ENCODE results near the gene DNAJB6.

The DNAJB6 gene

GRCh38 chr7:157336383-157337315 is at the start of gene DNAJB6:
TSS of gene DNAJB6 (plus strand) at chr7:157337004. CDS start at chr7:157358573, 21,569 bp downstream.
- peak; percentile 91 for DNase-seq

GRCh38 chr7:157291404-157292080 is 45.3 kb upstream of the DNAJB6 start:
- DNase-seq: no peak

- no peak for DNase-seq
These were observed 44.5 kb upstream of the DNAJB6 start for GRCh38 chr7:157292258-157292657.

DNA sequence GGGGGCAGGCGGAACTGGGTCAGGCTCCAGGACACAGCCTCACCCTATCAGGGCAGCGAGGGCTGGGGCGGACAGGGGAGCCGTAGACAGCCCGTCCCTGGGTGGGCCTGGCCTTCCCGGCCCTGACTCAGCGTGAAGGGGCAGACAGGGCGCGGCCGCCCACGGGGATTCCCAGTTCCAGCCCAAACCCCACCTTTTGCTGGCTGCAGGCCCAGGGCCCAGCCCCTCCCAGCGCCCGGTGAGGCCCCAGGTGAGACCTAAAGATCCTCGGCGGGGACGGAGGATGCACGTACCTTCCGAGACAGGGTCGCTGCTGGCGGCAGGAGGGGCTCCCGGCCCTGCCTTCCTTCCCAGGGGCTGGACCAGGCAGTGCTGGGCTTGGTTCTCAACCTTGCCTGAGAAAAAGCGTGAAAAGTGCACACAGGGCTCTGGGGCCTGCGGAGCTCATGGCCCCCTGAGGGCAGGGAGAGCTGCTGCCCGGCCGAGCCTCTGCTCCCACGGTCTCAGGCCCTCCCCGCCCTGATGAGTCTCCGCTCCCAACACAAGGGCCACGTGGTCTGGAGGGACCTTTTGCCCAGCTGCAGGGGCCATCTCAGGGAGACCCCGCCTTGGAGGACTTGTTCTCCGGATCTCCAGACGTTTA is 43.9 kb upstream of the DNAJB6 start:
- no peak for DNase-seq

DNA sequence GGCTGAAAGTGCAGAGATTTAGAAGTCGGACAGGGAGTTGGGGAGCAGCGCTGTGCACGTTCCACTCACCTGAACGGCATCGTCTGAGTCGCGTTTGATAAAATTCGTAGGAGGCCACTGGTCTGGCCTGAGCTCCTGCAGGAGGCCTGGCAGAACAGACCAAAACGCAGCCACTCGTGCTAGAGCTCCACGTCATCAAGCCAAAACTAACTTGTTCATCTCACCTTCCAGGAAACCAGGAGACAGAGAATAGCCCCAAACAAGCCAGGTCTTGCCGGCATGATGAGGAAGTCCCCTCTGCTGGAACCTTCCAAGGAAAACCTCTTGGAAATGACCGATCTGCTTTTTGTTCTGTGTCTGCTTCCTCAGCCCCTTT is 43.4 kb upstream of the DNAJB6 start:
- DNase-seq: no peak

DNA sequence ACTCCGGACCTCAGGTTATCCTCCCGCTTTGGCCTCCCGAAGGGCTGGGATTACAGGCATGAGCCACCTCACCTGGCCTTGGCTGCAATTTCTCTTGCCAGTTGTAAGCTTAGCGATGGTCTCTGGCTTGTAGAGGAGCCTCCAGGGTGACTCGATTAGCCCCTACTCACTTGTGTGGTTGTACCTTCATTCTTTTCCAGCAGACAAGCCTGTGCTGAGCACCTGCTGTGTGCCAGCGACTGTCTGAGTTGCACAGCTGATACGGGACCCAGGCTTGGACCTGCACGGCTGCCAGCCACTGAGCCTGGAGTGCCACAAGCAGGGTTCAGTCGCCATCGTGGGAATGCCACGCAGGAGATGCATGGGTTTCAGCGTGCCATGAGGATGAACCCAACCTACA is 42.0 kb upstream of the DNAJB6 start:
- DNase-seq: no peak

GRCh38 chr7:157295338-157295737 is 41.5 kb upstream of the DNAJB6 start:
- DNase-seq: no peak

DNA sequence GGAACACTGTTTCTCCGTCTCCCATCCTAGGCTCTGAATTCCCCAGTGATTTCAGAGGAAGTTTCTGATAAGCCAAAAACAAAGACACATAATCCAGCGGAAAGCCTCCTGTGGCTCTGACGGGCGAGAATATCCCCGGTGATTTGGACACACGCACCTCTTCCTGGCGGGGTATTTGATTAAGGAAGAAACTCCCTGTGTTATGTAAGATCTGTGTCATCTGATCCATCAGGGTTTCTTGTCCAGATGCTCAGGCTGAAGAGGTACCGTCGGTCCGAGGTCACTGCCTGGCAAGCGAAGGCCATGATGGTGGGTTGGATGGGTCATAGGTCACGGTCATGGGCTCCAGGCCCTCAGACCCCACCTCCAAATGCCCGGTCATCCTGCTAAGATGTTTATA is 39.6 kb upstream of the DNAJB6 start:
- no peak for DNase-seq

DNA sequence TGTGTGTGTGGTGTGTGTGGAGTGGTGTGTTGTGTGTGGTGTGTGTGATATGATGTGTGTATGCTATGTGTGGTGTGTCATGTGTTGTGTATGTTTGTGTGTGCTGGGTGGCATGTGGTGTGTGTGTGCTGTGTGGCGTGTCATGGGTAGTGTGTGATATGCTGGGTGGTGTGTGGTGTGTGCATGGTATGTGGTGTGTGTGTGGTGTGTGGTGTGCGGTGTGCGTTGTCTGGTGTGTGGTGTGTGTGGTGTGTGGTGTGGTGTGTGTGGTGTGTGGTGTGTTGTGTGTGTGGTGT is 37.5 kb upstream of the DNAJB6 start:
- DNase-seq: no peak

- no peak for DNase-seq
These were observed 37.0 kb upstream of the DNAJB6 start for GRCh38 chr7:157299613-157300368.

GRCh38 chr7:157300369-157300825 is 36.4 kb upstream of the DNAJB6 start:
- no peak for DNase-seq

DNA sequence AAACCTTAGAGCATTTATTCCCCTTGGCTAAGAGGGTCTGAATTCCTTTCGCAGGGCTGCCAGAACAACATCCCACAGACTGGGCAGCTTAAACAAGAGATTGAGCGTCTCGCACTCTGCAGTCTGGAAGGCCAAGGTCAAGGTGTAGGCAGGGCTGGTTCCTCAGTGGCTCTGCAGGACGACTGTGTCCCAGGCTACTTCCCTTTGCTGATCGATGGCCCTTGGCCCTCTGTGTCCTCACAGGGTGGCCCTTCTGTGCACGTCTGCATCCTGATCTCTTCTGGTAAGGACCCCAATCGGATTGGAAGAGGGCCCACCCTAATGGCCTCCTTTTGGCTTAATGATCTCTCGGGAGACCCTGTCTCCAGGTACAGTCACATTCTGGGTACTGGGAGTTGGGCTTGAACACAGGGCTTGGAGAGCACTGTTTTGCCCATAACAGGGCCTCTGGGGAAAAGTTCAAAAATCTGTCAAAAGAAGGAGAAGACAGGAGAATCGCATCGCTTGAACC is 35.1 kb upstream of the DNAJB6 start:
- no peak for DNase-seq

DNA sequence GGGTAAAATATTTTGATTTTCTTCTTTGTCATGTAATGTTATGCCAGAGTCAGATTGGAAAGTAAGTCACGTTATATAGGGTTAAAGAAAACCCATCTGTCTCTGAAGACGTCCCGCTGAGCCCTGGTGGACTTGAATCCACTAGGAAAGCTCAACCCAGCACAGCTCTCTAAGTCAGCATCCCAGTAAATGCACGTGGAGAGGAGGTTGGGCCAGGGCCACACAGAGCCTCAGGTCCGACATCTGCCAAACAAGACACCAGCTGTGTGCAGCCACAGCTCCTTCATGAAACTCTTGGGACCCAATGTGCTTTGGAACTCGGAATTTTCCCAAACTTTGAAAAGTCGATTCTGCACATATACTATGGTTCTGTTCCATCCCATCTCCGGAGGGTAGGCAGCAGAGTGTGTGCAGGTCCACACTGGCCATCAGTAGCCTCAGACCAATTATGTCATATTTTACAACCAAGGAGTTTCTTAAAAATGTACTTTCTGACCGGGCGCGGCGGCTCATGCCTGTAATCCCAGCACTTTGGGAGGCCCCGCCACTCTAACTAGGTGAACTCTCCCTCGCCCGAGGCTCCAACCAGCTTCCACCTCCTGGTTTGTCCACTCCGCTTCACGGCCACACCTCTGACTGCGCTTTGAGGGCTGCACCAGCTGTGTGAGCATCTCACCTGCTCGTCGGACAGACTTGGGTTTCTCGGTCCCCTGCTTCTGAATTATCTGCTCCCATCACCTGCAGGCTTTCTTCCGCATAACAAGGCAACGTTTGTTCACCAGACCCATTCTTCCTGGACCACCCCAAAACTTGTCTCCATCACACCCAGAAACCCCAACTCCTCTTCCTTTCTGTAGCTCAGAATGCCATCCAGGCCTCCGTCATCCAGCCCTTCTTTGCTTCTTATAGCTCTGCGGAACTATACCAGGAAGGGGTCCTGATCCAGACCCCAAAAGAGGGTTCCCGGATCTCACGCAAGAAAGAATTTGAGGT is 29.7 kb upstream of the DNAJB6 start:
- DNase-seq: no peak

GRCh38 chr7:157309988-157310668 is 26.7 kb upstream of the DNAJB6 start:
- no peak for DNase-seq

DNA sequence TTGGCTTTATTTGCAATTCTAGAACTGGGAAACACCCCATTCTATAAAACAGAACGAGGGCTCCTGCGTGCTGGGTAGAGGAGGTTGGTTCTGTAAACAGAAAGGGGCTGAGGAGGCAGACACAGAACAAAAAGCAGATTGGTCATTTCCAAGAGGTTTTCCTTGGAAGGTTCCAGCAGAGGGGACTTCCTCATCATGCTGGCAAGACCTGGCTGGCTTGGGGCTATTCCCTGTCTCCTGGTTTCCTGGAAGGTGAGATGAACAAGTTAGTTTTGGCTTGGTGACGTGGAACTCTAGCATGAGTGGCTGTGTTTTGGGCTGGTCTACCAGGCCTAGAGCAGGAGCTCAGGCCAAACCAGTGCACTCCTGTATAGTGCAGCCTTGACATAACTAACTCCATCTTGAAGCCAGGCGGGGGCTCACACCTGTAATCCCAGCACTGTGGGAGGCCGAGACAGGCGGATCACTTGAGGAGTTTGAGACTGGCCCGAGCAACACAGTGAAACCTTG is 26.1 kb upstream of the DNAJB6 start:
- no peak for DNase-seq

- DNase-seq: no peak
These were observed 23.9 kb upstream of the DNAJB6 start for GRCh38 chr7:157312941-157313340.

DNA sequence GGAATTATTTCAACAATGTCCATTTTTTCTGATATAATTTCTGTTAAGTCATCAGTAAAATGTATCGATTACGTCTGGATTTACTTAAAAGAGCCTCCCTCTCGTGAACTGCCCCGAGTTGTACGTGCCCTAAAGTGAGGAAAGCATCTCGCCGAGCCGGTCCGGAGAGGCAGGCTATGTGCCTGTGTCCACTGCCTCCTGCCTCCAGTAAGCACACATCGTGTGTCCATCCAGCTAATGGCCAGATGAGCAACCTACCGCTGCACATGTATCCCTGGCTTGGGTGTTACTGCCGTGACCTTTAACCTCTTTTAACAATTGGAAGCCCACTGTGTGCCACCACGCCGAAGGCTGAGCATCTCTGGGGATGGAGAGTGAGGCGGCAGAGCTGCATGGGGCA is 23.2 kb upstream of the DNAJB6 start:
- no peak for DNase-seq

DNA sequence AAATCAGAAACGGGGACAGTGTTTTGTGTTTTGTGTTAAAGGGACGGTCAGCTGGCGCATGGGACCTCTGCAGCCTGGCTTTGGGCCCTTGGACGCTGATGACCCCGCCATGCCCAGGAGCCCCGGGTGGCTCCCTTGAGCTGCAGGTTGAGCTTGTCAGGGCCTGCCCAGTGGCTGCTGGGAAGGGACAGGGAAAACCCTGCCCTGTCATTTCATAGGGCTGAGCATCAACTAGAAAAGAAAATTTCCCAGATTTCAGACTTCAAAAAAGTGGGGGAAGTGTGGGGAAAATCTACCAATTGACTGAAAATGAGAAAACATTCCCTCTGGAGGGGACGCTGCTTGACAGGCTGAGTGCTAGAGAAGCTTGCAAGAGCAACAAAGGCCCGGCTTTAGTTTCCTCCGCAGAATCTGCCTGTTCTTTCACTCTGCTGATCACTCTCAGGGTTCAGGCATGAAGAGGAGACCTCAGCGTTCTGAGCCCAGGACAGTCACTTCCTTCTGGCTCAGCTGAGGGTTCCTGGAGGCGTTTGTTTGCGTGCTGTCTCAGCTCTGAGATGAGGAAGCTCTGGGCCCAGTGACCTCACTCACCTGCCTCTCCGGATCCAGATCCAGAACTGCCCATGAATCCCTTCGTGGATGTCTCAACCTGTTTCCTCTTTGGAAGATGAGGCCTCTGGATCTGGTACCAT is 18.6 kb upstream of the DNAJB6 start:
- no peak for DNase-seq

DNA sequence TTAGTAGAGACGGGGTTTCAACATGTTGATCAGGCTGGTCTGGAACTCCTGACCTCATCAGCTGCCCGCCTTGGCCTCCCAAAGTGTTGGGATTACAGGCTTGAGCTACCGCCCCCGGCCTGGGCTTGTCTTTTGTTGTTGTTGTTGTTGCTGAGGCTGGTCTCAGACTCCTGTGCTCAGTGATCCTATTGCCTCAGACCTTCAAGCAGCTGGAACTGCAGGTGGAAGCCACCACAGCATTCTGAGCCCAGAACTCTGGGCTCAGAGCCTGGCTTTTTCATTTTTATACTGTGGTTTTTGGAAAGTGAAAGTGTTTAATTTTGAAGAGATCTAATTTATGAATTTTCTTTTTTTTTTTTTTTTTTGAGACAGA is 16.2 kb upstream of the DNAJB6 start:
- no peak for DNase-seq

DNA sequence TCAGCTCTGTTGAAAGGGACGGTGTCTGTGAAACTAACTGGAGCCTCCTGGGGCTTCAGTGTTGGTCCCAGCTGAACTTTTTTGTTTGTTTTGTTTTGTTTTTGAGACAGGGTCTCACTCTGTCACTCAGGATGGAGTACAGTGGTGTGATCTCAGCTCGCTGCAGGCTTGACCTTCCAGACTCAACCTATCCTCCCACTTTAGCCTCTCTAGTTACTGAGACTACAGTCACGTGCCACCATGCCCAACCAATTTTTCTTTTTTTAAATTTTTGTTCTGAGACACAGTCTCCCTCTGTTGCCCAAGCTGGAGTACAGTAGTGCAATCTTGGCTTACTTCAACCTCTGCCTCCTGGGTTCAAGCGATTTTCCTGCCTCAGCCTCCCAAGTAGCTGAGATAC is 13.4 kb upstream of the DNAJB6 start:
- no peak for DNase-seq

All from NCI-H1105 treated with DMSO at 0.1 percent for 48 hours (cell line).